ENCODE measurements around the gene CLIC2.
"Not testable (repeated sequence)": the region's sequence is repeated elsewhere in the genome, so short reads cannot be mapped to it uniquely, and the experiment has no call there.

CLIC2 gene

DNA sequence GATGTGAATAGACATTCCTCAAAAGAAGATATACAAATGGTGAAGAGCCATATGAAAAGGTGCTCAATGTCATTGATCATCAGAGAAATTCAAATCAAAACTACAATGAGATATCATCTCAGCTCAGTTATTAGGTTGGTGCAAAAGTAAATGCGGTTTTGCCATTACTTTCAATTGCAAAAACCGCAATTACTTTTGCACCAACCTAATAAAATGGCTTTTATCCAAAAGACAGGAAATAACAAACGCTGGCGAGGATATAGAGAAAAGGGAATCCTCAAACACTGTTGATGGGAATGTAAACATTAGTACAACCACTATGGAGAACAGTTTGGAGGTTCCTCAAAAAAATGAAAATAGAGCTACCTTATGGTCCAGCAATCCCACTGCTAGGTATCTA is 5.1 kb downstream of the CLIC2 start:
- Histone ChIP-seq H3K9me3 (ENCODE audit: insufficient read depth, low read depth, low read length) (no peaks in the 10 kb centered on the region), H3K27ac (ENCODE audit: low read length) (no peak overlapping the region), H3K36me3 (ENCODE audit: insufficient read depth, low read depth, low read length) (no peaks in the 10 kb centered on the region), H3K4me3 (ENCODE audit: low read length) (no peak overlapping the region), H3K9ac (ENCODE audit: low read depth, low read length) (no peak overlapping the region), H3K4me1 (ENCODE audit: insufficient read depth, low read length) (no peaks in the 10 kb centered on the region), H3K27me3 (ENCODE audit: insufficient read depth, low read length) (no peaks in the 10 kb centered on the region)

DNA sequence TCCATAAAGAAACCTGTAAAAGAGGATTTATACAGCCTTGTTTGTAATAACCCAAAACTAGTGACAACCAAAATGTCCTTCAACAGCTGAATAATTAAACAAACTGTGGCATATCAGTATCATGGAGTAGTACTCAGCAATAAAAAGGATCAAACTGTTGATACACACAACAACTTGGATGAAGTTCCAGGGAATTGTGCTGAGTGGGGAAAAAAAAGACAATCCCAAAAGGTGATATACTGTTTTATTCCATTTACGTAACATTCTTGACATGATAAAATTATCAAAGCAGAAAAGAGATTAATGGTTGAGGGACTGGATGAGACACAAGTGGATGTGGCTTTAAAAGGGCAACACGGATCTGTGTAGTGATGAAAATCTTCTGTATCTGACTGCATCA is 7.8 kb downstream of the CLIC2 start:
- H3K4me3 ChIP-seq (ENCODE audit: low read length), result no peak overlapping the region
- no peaks in the 10 kb centered on the region for H3K4me1 ChIP-seq (ENCODE audit: insufficient read depth, low read length)
- H3K27ac ChIP-seq (ENCODE audit: low read length), result no peak overlapping the region
- no peaks in the 10 kb centered on the region for H3K36me3 ChIP-seq (ENCODE audit: insufficient read depth, low read depth, low read length)
- H3K27me3 ChIP-seq (ENCODE audit: insufficient read depth, low read length), result no peaks in the 10 kb centered on the region
- no peak overlapping the region for H3K9ac ChIP-seq (ENCODE audit: low read depth, low read length)
- no peaks in the 10 kb centered on the region for H3K9me3 ChIP-seq (ENCODE audit: insufficient read depth, low read depth, low read length)

DNA sequence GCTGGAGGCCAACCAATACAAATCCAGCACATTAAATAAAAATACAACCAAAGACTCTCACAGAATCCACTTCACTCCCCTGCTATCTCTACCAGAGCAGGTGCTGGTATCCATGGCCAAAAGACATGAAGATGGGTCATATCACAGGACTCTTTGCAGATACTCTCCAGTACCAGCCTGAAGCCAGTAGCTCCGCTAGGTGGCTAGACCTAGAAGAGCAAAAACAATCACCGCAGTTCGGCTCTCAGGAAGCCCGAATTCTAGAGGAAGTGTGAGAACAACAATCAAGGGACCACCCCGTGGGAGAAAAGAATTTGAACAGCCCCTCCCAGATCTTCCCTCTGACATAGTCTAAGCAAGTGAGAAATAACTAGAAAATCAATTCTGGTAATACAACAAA is 20.2 kb downstream of the CLIC2 start:
- no peak overlapping the region for H3K9ac ChIP-seq (ENCODE audit: low read depth, low read length)
- H3K27ac ChIP-seq (ENCODE audit: low read length), result no peak overlapping the region
- H3K4me1 ChIP-seq (ENCODE audit: insufficient read depth, low read length), result no peaks in the 10 kb centered on the region
- H3K9me3 ChIP-seq (ENCODE audit: insufficient read depth, low read depth, low read length), result no peaks in the 10 kb centered on the region; the same call in 1 of the 2 replicates
- no peaks in the 10 kb centered on the region for H3K27me3 ChIP-seq (ENCODE audit: insufficient read depth, low read length)
- H3K4me3 ChIP-seq (ENCODE audit: low read length), result no peak overlapping the region
- H3K36me3 ChIP-seq (ENCODE audit: insufficient read depth, low read depth, low read length), result no peaks in the 10 kb centered on the region

DNA sequence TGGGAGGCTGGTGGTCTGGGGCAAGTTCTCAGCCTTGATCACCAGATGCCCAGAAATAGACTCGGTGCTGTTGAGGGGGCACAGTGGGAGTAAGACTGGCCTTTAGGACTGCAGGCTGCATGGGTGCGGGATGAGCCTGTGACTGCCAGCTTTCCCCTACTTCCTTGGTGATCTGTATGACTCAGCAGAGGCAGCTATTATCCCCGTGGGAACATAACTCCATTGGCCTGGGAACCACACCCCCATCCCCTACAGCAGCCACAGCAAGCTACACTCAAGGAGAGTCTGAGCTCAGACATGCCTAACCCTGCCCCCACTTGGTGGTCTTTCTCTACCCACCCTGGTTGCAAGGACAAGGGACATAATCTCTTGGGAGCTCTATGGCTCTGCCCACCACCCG is 20.6 kb downstream of the CLIC2 start:
- Histone ChIP-seq H3K4me1 (ENCODE audit: insufficient read depth, low read length) (no peaks in the 10 kb centered on the region), H3K27me3 (ENCODE audit: insufficient read depth, low read length) (no peaks in the 10 kb centered on the region), H3K4me3 (ENCODE audit: low read length) (no peak overlapping the region), H3K36me3 (ENCODE audit: insufficient read depth, low read depth, low read length) (no peaks in the 10 kb centered on the region), H3K9ac (ENCODE audit: low read depth, low read length) (no peak overlapping the region), H3K27ac (ENCODE audit: low read length) (no peak overlapping the region), H3K9me3 (ENCODE audit: insufficient read depth, low read depth, low read length) (no peaks in the 10 kb centered on the region; the same call in 1 of the 2 replicates)

DNA sequence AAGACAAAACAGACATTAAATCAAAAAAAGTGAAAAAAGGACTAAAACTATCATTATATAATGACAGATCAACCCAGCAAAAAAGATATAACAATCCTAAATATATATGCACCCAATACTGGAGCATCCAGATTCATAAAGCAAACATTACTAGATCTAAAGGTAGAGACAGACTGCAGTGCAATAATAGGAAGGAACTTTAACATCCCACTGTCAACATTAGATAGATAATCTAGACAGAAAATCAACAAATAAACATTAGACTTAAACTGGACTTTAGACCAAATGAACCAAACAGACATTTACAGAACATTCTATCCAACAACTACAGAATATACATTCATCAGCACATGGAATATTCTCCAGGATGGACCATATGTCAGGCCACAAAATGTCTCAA is 40.6 kb downstream of the CLIC2 start:
- no peaks in the 10 kb centered on the region for H3K27me3 ChIP-seq (ENCODE audit: insufficient read depth, low read length)
- H3K9ac ChIP-seq (ENCODE audit: low read depth, low read length), result no peak overlapping the region
- no peaks in the 10 kb centered on the region for H3K36me3 ChIP-seq (ENCODE audit: insufficient read depth, low read depth, low read length)
- no peak overlapping the region for H3K27ac ChIP-seq (ENCODE audit: low read length)
- no peak overlapping the region for H3K4me3 ChIP-seq (ENCODE audit: low read length)
- H3K4me1 ChIP-seq (ENCODE audit: insufficient read depth, low read length), result no peaks in the 10 kb centered on the region
- no peaks in the 10 kb centered on the region for H3K9me3 ChIP-seq (ENCODE audit: insufficient read depth, low read depth, low read length)

DNA sequence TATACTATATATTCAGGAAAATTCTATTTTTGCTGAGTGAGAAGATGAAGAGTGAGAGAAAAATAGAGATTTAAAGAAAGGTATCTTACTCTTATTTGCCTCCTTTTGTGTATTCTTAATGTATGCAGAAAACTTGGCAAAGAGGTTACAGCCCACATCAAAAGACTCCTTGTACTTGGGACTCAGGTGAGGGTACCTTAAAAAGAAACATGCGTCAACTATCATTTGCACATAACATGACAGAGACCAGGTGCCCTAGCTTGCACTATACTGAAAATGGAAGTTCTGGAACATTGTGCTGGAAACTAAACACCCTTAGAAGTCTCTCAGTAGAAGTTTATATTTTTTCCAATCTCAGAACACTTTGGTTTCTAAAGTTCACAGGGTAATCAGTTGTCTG is 54.5 kb downstream of the CLIC2 start:
- Histone ChIP-seq H3K9ac (ENCODE audit: low read depth, low read length) (no peak overlapping the region), H3K4me1 (ENCODE audit: insufficient read depth, low read length) (no peaks in the 10 kb centered on the region), H3K36me3 (ENCODE audit: insufficient read depth, low read depth, low read length) (no peaks in the 10 kb centered on the region), H3K4me3 (ENCODE audit: low read length) (no peak overlapping the region), H3K9me3 (ENCODE audit: insufficient read depth, low read depth, low read length) (no peaks in the 10 kb centered on the region; the same call in 1 of the 2 replicates), H3K27me3 (ENCODE audit: insufficient read depth, low read length) (no peaks in the 10 kb centered on the region), H3K27ac (ENCODE audit: low read length) (no peak overlapping the region)

DNA sequence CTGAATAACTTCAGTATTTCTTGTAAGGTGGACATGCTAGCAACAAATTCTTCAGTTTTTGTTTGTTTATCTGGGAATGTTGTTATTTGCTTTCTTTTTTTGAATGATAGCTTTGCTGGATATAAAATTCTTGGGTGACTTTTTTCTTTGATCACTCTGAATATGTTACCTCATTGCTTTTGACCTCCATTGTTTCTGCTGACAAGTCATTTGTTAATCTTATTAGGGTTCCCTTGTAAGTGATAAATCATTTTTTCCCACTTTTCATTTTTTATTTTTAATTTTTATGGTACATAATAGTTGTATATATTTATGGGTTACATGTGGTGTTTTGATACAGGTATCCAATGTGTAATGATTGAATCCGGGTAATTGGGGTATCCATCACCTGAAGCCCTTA is 63.4 kb downstream of the CLIC2 start:
- Histone ChIP-seq H3K9ac (ENCODE audit: low read depth, low read length) (no peak overlapping the region), H3K9me3 (ENCODE audit: insufficient read depth, low read depth, low read length) (no peaks in the 10 kb centered on the region), H3K27ac (ENCODE audit: low read length) (no peak overlapping the region), H3K4me3 (ENCODE audit: low read length) (no peak overlapping the region), H3K36me3 (ENCODE audit: insufficient read depth, low read depth, low read length) (no peaks in the 10 kb centered on the region), H3K4me1 (ENCODE audit: insufficient read depth, low read length) (no peaks in the 10 kb centered on the region), H3K27me3 (ENCODE audit: insufficient read depth, low read length) (no peaks in the 10 kb centered on the region)

DNA sequence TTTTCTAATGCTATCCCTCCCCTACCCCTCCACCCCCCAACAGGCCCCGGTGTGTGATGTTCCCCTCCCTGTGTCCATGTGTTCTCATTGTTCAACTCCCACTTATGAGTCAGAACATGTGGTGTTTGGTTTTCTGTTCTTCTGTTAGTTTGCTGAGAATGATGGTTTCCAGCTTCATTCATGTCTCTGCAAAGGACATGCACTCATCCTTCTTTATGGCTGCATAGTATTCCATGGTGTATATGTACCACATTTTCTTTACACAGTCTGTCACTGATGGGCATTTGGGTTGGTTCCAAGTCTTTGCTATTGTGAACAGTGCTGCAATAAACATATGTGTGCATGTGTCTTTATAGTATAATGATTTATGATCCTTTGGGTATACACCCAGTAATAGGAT is 66.4 kb downstream of the CLIC2 start:
- not testable (repeated sequence) for H3K27ac ChIP-seq (ENCODE audit: low read length); H3K27me3 ChIP-seq (ENCODE audit: insufficient read depth, low read length)

DNA sequence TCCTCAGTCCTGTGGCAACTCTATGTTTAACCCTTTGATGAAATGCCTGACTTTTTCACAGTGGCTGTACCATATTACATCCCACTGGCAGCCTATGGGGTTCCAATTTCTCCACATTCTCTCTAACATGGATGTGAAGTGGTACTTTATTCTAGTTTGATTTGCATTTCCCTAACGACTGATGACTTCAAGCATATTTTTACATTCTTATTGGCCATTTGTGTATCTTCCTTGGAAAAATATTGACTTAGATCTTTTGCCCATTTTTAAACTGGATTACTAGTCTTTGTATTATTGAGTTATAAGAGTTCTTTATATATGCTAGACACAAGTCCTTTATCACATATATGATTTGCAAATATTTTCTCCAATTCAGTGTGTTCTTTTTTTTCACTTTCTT is 68.0 kb downstream of the CLIC2 start:
- no peaks in the 10 kb centered on the region for H3K9me3 ChIP-seq (ENCODE audit: insufficient read depth, low read depth, low read length)
- peaks cover 6% of the 10 kb centered on the region for H3K4me1 ChIP-seq (ENCODE audit: insufficient read depth, low read length)
- H3K27ac ChIP-seq (ENCODE audit: low read length), result no peak overlapping the region
- H3K9ac ChIP-seq (ENCODE audit: low read depth, low read length), result no peak overlapping the region
- H3K4me3 ChIP-seq (ENCODE audit: low read length), result no peak overlapping the region
- no peaks in the 10 kb centered on the region for H3K27me3 ChIP-seq (ENCODE audit: insufficient read depth, low read length)
- H3K36me3 ChIP-seq (ENCODE audit: insufficient read depth, low read depth, low read length), result no peaks in the 10 kb centered on the region

More for the DNA sequence above, 66.4 kb downstream of the CLIC2 start:
- not testable (repeated sequence) for H3K4me3 ChIP-seq (ENCODE audit: low read length); H3K9me3 ChIP-seq (ENCODE audit: insufficient read depth, low read depth, low read length); H3K36me3 ChIP-seq (ENCODE audit: insufficient read depth, low read depth, low read length); H3K4me1 ChIP-seq (ENCODE audit: insufficient read depth, low read length); H3K9ac ChIP-seq (ENCODE audit: low read depth, low read length)

DNA sequence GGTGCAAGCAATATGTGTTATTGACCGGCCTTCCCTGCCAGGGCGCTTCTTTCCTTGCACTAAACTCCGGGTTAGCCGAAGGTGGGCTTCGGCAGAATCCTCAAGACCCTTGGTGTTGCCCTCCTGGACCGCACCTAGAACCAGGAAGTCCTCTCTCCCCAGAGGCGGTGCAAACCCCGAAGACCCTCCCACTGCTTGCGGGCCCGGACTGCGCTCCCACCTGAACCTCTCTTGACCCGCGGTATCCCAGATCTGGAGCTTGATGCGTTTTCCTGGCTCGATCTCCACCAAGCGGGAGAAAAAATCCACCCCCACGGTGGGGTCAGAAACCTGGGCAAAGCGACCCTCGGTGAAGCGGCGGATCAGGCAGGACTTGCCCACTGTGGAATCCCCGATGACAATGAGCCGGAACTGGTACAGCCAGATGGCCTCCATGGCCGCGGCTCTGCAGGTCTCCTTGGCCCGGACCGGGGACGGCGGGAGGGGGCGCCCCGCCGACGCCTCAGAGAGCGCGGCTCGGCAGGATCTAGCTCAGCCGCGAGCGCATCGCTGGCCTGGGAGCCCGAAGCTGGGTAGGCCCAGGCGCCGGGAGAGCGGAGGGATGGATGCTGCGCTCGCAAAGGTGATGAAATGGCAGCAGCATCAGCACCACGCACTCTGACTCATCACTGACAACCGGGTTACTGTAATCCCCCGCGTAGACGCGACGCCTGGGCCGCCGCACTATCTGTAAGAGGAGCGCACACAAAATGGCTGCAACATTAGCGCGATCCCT is 70.4 kb downstream of the CLIC2 start, which contains the start of gene RAB39B:
TSS of gene RAB39B (minus strand) at position 638 of the 775 bp plus-strand sequence. CDS start at position 435, 203 bp downstream.
- Histone ChIP-seq H3K4me1 (ENCODE audit: insufficient read depth, low read length) (peaks cover 6% of the 10 kb centered on the region), H3K27me3 (ENCODE audit: insufficient read depth, low read length) (no peaks in the 10 kb centered on the region), H3K9ac (ENCODE audit: low read depth, low read length) (peak within 1 kb of the TSS; percentile 80; the same call in 1 of the 2 replicates), H3K36me3 (ENCODE audit: insufficient read depth, low read depth, low read length) (no peaks in the 10 kb centered on the region), H3K9me3 (ENCODE audit: insufficient read depth, low read depth, low read length) (no peaks in the 10 kb centered on the region), H3K4me3 (ENCODE audit: low read length) (peak within 1 kb of the TSS; percentile 75), H3K27ac (ENCODE audit: low read length) (no peak within 1 kb of the TSS)

DNA sequence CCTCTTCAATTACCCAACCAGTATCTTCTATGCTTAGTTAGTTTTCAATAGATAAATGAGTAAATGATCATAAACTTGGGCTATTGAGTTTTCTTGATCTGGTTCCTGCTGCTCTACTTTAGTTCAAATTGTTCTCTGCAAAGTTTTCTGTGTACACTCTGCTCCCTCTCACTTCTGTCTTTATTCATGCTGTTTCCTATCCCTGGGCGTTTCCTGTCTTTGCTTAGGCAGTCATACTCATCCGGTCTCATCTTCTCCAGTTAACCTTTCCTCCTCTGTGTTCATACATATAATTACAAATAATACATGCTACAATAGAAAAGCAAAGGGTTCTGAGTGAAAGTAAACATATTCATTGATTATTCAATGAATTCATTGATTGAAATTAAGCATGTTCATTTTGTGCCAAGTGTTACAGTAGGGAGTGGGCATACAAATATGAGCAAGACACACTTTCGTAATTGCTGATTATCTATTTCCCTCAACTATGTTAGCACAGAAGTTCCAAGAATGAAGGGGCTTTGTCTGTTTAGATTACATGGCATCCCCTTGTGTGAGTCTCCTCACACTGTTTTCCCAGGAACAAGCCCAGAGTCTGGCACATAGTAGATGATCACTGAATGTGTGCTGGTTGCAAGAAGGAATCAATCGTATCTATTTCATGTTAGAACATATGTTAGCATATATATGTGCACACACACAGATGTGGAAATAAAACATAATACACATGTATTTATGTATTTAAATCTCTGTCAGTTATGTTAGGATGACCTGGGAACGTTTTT is 71.3 kb downstream of the CLIC2 start:
- H3K36me3 ChIP-seq (ENCODE audit: insufficient read depth, low read depth, low read length), result no peaks in the 10 kb centered on the region
- peak overlapping the region; percentile 75 for H3K4me3 ChIP-seq (ENCODE audit: low read length)
- peaks cover 6% of the 10 kb centered on the region for H3K4me1 ChIP-seq (ENCODE audit: insufficient read depth, low read length)
- no peaks in the 10 kb centered on the region for H3K9me3 ChIP-seq (ENCODE audit: insufficient read depth, low read depth, low read length)
- no peak overlapping the region for H3K27ac ChIP-seq (ENCODE audit: low read length)
- peak overlapping the region; percentile 80; the same call in 1 of the 2 replicates for H3K9ac ChIP-seq (ENCODE audit: low read depth, low read length)
- H3K27me3 ChIP-seq (ENCODE audit: insufficient read depth, low read length), result no peaks in the 10 kb centered on the region

DNA sequence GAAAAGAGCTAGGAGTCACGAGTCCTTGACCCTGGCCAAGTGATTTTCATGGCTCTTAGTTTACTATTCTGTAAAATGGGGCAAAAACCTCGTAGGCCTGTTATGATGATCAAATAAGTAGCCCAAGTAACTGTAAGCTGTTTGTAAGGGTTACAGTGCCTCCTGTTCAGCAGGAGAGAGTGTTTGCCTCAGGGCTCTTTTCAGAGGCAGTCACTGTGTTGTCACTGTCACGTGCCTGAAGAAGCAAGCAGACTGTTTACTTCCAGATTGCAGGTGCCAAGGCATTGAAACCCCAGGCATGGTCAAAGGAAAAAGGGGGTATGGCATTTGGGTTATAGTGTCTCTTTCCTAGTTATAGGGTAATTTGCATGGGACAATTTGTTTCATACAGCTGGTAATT is 74.7 kb downstream of the CLIC2 start:
- Histone ChIP-seq H3K36me3 (ENCODE audit: insufficient read depth, low read depth, low read length) (no peaks in the 10 kb centered on the region), H3K4me1 (ENCODE audit: insufficient read depth, low read length) (peaks cover 6% of the 10 kb centered on the region), H3K27me3 (ENCODE audit: insufficient read depth, low read length) (no peaks in the 10 kb centered on the region), H3K4me3 (ENCODE audit: low read length) (no peak overlapping the region), H3K9me3 (ENCODE audit: insufficient read depth, low read depth, low read length) (no peaks in the 10 kb centered on the region), H3K27ac (ENCODE audit: low read length) (no peak overlapping the region), H3K9ac (ENCODE audit: low read depth, low read length) (no peak overlapping the region)
